GM23248 (cell line): ENCODE measurements around the gene GRN. TPM values are rescaled to one million over a fixed set of nuclear protein-coding genes. Genes with fewer than 3 reads are reported as not detected.
"Not testable (repeated sequence)": the region's sequence is repeated elsewhere in the genome, so short reads cannot be mapped to it uniquely, and the experiment has no call there.

ENCODE experiments used
- DNase-seq: peaks from one replicate; pipeline ENCODE4 v3.0.0-alpha.2; 2015
- H2AFZ ChIP-seq: fragments of 200-600 bp; sonication (generic); 2 replicates; pipeline ENCODE4 v1.6.1; 2016; ENCODE audit warnings: antibody characterized with exemption
- H3F3A ChIP-seq: fragments of 200-600 bp; sonication (generic); 2 replicates; pipeline ENCODE4 v1.6.1; 2016; ENCODE audit warnings: mild to moderate bottlenecking, antibody characterized with exemption, mixed run types; ENCODE audit not compliant: insufficient read depth
- H3K27ac ChIP-seq: fragments of 200-600 bp; sonication (generic); 2 replicates; pipeline ENCODE4 v1.5.1; 2016; ENCODE audit warnings: mild to moderate bottlenecking
- H3K27me3 ChIP-seq: fragments of 200-600 bp; sonication (generic); replicated peaks from 2 replicates; pipeline ENCODE4 v1.6.1; 2016; ENCODE audit warnings: mild to moderate bottlenecking; ENCODE audit not compliant: insufficient read depth
- H3K36me3 ChIP-seq: fragments of 200-600 bp; sonication (generic); 2 replicates; pipeline ENCODE4 v1.6.1; 2016; ENCODE audit warnings: low read depth, mild to moderate bottlenecking
- H3K4me1 ChIP-seq: fragments of 200-600 bp; sonication (generic); 2 replicates; pipeline ENCODE4 v1.6.1; 2016; ENCODE audit warnings: mild to moderate bottlenecking; ENCODE audit not compliant: insufficient read depth
- H3K4me2 ChIP-seq: fragments of 200-600 bp; sonication (generic); one replicate; pipeline ENCODE4 v1.6.1; 2016; ENCODE audit warnings: mild to moderate bottlenecking; ENCODE audit not compliant: unreplicated experiment
- H3K4me3 ChIP-seq: fragments of 200-600 bp; sonication (generic); 2 replicates; pipeline ENCODE4 v1.5.1; 2016; ENCODE audit warnings: mild to moderate bottlenecking
- H3K79me2 ChIP-seq: fragments of 200-600 bp; sonication (generic); 2 replicates; pipeline ENCODE4 v1.6.1; 2016; ENCODE audit warnings: mild to moderate bottlenecking; ENCODE audit not compliant: insufficient read depth
- H3K9ac ChIP-seq: fragments of 200-600 bp; sonication (generic); 2 replicates; pipeline ENCODE4 v1.6.1; 2016; ENCODE audit warnings: mild to moderate bottlenecking
- H3K9me2 ChIP-seq: fragments of 200-600 bp; sonication (generic); 2 replicates; pipeline ENCODE4 v1.6.1; 2016; ENCODE audit warnings: mixed run types, mild to moderate bottlenecking, moderate library complexity; ENCODE audit not compliant: insufficient read depth
- H3K9me3 ChIP-seq: fragments of 200-600 bp; sonication (generic); one replicate; pipeline ENCODE4 v1.6.1; 2017; ENCODE audit warnings: low read depth
- H4K20me1 ChIP-seq: fragments of 200-600 bp; sonication (generic); 2 replicates; pipeline ENCODE4 v1.6.0; 2016; ENCODE audit not compliant: insufficient read depth
- EZH2 ChIP-seq: fragments of 200-600 bp; sonication (generic); IDR thresholded peaks from 2 replicates; pipeline ENCODE4 v1.6.1; 2018; ENCODE audit warnings: antibody characterized with exemption, mild to moderate bottlenecking; ENCODE audit not compliant: insufficient read depth, poor library complexity, severe bottlenecking
- EZH2phosphoT487 ChIP-seq: fragments of 200-600 bp; sonication (generic); IDR thresholded peaks from 2 replicates; pipeline ENCODE4 v1.6.1; 2018; ENCODE audit warnings: antibody characterized with exemption, moderate library complexity, mild to moderate bottlenecking, low read depth; ENCODE audit not compliant: insufficient read depth
- WGBS, 2 experiments: methylation state at CpG; one replicate each; pipeline ENCODE4 v1.1.6; 2015 to 2017; ENCODE audit warnings: low lambda C conversion rate in 2 of 2, low coverage in 1 of 2; ENCODE audit errors: missing lambda C conversion rate in 2 of 2; 5-methylcytosine and 5-hydroxymethylcytosine counted together
- in situ Hi-C: fragments of 300-500 bp; cut with MboI; formaldehyde crosslinking; loops from 2 replicates; pipeline ENCODE4 v1.15.0; 2020
- polyA plus RNA-seq: library from polyadenylated mRNA; unstranded; fragments of >200 nt; fragmentation: Nextera tagmentation; extraction: Ambion mirVana; gene quantifications from 2 replicates; pipeline ENCODE4 v1.2.1, GENCODE V29; 2016
- total RNA-seq: library from RNA; depleted of rRNA; stranded (reverse); fragments of >200 nt; shearing (Covaris generic); gene quantifications from 2 replicates; pipeline ENCODE4 v1.2.3, GENCODE V29; 2014

GRN gene
- total and polyA plus RNA-seq, 2 experiments from 2014 or later = 410 to 440 TPM

DNA sequence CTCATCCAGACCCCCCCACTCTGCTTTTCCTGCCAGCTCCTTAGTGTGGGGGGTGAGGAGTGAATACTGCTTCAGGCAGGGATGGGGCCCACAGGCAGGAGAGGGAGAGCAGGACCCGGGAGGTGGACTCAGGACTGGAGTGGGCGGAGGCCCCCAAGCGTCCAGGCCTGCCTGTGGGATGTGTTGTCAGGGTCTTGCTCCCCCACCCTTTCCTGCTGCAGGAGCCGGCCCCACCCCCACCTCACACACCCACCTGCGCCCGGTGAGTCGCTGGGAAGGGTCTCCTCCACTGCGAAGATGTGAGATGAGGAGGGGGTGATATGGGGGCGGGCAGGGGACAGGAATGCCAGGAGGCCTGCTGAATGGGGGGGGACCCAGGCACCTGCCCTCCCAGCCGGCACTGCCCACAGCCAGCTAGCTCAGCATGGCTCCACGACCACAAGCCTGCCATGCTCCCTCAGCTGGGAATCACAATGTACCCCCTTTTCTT, 17.4 kb downstream of the GRN start:
- Histone ChIP-seq H3K79me2 (no peaks in the 10 kb centered on the region), H3K9me3 (no peaks in the 10 kb centered on the region), H3K4me3 (peak overlapping the region; percentile 80), H3K4me1 (peaks cover 9% of the 10 kb centered on the region; the same call in 1 of the 2 replicates), H2AFZ (peak overlapping the region; percentile 95; the same call in 1 of the 2 replicates), H3F3A (0 out of 2 replicates have a peak, but pooled peaks cover 5% of the 10 kb centered on the region), H3K27me3 (peaks cover 17% of the 10 kb centered on the region; the same call in 1 of the 2 replicates), H4K20me1 (no peaks in the 10 kb centered on the region), H3K27ac (no peak overlapping the region), H3K9me2 (no peaks in the 10 kb centered on the region), H3K36me3 (no peaks in the 10 kb centered on the region), H3K4me2 (peak overlapping the region; percentile 92), H3K9ac (no peak overlapping the region; the same call in 1 of the 2 replicates)
- in situ Hi-C loops = no loop called here
- DNase-seq = peak; percentile 16
- 16 to 29% methylated on average over 4 to 11 of the region's 11 CpGs for WGBS, 2 experiments
- TF ChIP-seq EZH2 = no peak
- TF ChIP-seq EZH2phosphoT487 = no peak

DNA sequence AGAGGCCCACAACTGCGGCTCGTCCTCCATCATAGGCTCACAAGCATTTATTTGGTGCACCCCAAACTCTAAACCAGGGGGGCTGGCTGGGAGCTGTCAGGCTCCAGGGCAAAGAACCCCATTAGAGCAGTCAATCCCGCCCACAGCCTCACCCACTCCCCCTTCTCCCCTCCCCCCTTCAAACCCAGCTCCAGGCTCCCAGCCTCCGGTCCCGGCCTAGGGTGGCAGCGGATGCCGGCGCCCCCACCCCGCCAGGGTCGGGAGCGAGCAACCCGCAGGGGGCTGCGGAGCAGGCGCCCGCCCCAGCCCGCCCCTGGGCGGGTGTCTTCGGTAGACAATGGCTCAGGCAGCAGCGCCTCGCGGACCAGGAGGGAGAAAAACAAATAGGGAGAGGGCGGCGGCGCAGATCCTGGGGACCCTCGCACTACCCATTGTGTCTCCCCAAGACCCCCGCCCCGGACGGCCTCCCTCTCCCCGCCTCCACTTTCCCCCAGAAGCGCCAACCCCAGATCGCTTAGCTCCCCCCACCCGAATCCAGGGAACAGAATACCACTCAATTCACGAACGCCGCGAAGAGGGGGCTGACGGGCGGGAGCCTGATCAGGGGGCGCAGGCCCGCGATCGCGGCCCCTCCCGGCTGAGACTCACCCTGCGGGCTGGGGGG, 18.0 kb downstream of the GRN start:
- in situ Hi-C loops = no loop called here
- no peak for TF ChIP-seq EZH2
- Histone ChIP-seq H3K9me3 (no peaks in the 10 kb centered on the region), H3K36me3 (no peaks in the 10 kb centered on the region), H3K4me1 (peaks cover 9% of the 10 kb centered on the region; the same call in 1 of the 2 replicates), H3F3A (0 out of 2 replicates have a peak, but pooled peaks cover 5% of the 10 kb centered on the region), H3K4me3 (peak overlapping the region; percentile 80), H3K4me2 (peak overlapping the region; percentile 92), H3K9ac (peak overlapping the region; percentile 77), H3K79me2 (no peaks in the 10 kb centered on the region), H4K20me1 (no peaks in the 10 kb centered on the region), H2AFZ (peak overlapping the region; percentile 95), H3K27ac (no peak overlapping the region), H3K27me3 (peaks cover 20% of the 10 kb centered on the region; the same call in 1 of the 2 replicates), H3K9me2 (no peaks in the 10 kb centered on the region)
- peak; percentile 53 for DNase-seq
- 3 to 4% methylated on average over 18 to 44 of the region's 45 CpGs for WGBS, 2 experiments

DNA sequence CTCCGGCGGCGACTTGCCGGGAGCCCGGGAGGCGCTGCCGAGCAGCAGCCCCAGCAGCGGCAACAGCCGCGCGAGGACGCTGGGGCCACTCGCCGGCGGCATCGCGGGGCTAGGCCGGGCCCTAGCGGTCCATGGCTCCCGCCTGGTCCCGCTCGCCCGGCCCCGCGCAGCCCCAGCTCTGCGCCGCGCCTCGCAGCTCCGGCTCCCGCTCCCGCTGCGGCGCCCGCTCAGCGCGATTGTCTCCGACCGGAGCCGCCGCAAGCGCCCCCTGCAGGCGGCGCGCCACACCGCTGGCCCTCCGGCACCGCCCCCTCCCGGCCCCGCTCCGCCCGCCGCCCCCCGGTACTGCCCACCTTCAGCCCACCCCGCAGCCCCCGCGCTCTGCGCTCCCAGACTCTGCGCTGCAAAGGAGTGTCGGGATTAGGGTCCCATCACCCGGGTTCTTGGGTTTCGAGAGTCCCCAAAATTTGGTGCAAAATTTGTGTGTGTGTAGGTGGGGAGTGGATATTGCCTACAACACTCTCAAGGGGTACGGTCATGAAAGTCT, 18.6 kb downstream of the GRN start, which contains the start of gene FAM171A2:
Gene FAM171A2, minus strand, starts transcription at position 241 of the 547 bp plus-strand sequence. Its CDS starts 139 bp downstream, at position 102.
- Histone ChIP-seq H3K79me2 (no peaks in the 10 kb centered on the region), H3K27ac (no peak within 1 kb of the TSS), H3K4me2 (peak within 1 kb of the TSS; percentile 92), H3K36me3 (no peaks in the 10 kb centered on the region), H3K9me3 (no peaks in the 10 kb centered on the region), H3K4me3 (peak within 1 kb of the TSS; percentile 80), H3K4me1 (peaks cover 9% of the 10 kb centered on the region; the same call in 1 of the 2 replicates), H3K27me3 (peaks cover 20% of the 10 kb centered on the region; the same call in 1 of the 2 replicates), H3F3A (0 out of 2 replicates have a peak, but pooled peaks cover 5% of the 10 kb centered on the region), H3K9ac (peak within 1 kb of the TSS; percentile 77), H3K9me2 (no peaks in the 10 kb centered on the region), H4K20me1 (no peaks in the 10 kb centered on the region), H2AFZ (peak within 1 kb of the TSS; percentile 95)
- 2% methylated on average over 37 to 56 of the region's 63 CpGs for WGBS, 2 experiments
- in situ Hi-C loops = no loop called here
- DNase-seq = peak; percentile 82
- TF ChIP-seq EZH2phosphoT487 (no peak), EZH2 (no peak)

DNA sequence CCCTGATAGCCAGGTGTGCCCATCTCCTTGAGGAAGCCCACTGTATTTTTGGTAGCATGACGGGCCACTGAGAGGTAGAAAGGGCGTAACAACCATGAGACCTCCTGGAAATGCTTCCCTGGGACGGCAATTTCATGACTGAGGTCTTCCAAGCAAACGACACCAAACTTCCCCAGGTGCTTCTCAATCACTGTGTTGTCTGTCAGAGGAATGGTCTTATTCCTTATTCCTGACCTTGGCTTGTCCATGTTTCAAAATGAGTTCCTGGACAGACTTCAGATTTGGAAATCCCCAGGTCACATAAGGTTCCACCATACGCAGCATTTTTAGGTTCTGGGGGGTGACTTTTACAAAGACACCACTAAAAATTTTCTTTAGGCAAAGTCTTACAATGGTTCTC, 19.9 kb downstream of the GRN start:
- H3K27ac ChIP-seq, H3K36me3 ChIP-seq, in situ Hi-C loops, H3K4me2 ChIP-seq, H3K4me1 ChIP-seq, H3K9me3 ChIP-seq, H4K20me1 ChIP-seq, H3K79me2 ChIP-seq, H3K9ac ChIP-seq, H3K4me3 ChIP-seq, DNase-seq, H3F3A ChIP-seq, H3K9me2 ChIP-seq, H2AFZ ChIP-seq: not testable (repeated sequence)
- peaks cover 20% of the 10 kb centered on the region for H3K27me3 ChIP-seq
- 82 to 86% methylated on average over 5 of the region's 5 CpGs for WGBS, 2 experiments
